Activated T-helper 17 cell treated with anti-CD3 and anti-CD28 coated beads, Interleukin-2, amount 50 U/mL, for 72 hours (primary cell): ENCODE results near the gene IRX4. TPM values are rescaled to one million over a fixed set of nuclear protein-coding genes. Genes with fewer than 3 reads are reported as not detected.
A peak's percentile ranks its signal among the peaks of the same experiment; 100 is the strongest.

Experiments used
- ATAC-seq: fragments of 150-1000 bp; cut with Tn5 transposase; replicated peaks from 2 replicates; pipeline ENCODE4 v1.10.0; 2021; ENCODE audit warnings: mild to moderate bottlenecking, moderate library complexity
- H3K27ac Mint-ChIP-seq: one replicate; pipeline ENCODE4 v1.8.0; 2022; ENCODE audit warnings: mixed read lengths
- H3K27me3 Mint-ChIP-seq: one replicate; pipeline ENCODE4 v1.8.0; 2022; ENCODE audit warnings: mixed read lengths
- H3K36me3 Mint-ChIP-seq: one replicate; pipeline ENCODE4 v1.8.0; 2022; ENCODE audit warnings: low read depth, mild to moderate bottlenecking, mixed read lengths
- H3K4me1 Mint-ChIP-seq: one replicate; pipeline ENCODE4 v1.8.0; 2022; ENCODE audit warnings: mixed read lengths
- H3K4me3 Mint-ChIP-seq: one replicate; pipeline ENCODE4 v1.8.0; 2022; ENCODE audit warnings: mild to moderate bottlenecking, mixed read lengths
- H3K9me3 Mint-ChIP-seq: one replicate; pipeline ENCODE4 v1.8.0; 2022; ENCODE audit warnings: mixed read lengths
- total RNA-seq, 2 donors: library from RNA; stranded (reverse); gene quantifications; one replicate each; pipeline ENCODE4 v1.2.3, GENCODE V29; 2022

The IRX4 gene
- total RNA-seq, 2 donors from 2014 or later: not detected

DNA sequence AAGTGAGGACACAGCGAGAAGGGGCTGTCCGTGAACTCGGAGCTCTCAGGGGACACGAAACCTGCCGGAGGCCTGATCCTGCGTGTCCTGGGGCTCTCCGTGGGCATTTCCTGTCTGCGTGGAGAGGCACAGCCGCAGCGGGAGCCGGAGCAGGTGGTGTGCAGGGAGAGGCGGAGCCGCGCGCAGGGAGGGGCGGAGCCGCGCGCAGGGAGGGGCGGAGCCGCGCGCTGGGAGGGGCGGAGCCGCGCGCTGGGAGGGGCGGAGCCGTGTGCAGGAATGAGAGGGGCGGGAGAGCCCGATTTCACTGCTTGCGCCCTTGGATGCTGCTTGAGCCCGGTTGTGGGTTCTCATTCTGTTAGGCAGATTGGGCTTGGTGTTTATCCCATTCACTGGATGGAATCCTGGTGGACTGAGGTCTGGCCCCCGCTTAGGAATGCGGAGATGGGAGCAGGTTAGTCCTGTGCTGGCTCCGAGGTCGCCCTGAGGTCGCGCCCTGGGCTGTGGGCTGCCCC lies 54.8 kb downstream of the IRX4 start:
- H3K9me3 Mint-ChIP-seq: no peaks in the 10 kb centered on the region
- no peaks in the 10 kb centered on the region for H3K27me3 Mint-ChIP-seq
- H3K4me1 Mint-ChIP-seq: no peaks in the 10 kb centered on the region
- peaks cover 11% of the 10 kb centered on the region for H3K36me3 Mint-ChIP-seq
- peak; percentile 66 for ATAC-seq
- no peak overlapping the region for H3K4me3 Mint-ChIP-seq
- H3K27ac Mint-ChIP-seq: no peak overlapping the region

Other genes with a start within 250 kb of the IRX4 start
- 10 to 100 TPM; 50.3 to 74.0 TPM for gene MRPL36, start 83.1 kb downstream of the IRX4 start, total RNA-seq
- 10 to 100 TPM; 13.0 to 35.1 TPM for gene NDUFS6, start 81.5 kb downstream of the IRX4 start, total RNA-seq